IMR-90 (cell line): ENCODE measurements around the gene DBH. TPM values are rescaled to one million over a fixed set of nuclear protein-coding genes. Genes with fewer than 3 reads are reported as not detected.

Experiments used
- ATAC-seq: fragments of 200-7000 bp; cut with Tn5 transposase; 2 replicates; pipeline ENCODE4 v1.9.1; 2020; ENCODE audit warnings: low read depth, mild to moderate bottlenecking, moderate library complexity
- BruUV-seq: library from RNA; stranded (reverse); fragments of 400-500 nt; replicated peaks from 2 replicates; lab custom pipeline; 2021; lab: Mats Ljungman, UMichigan
- CTCF ChIA-PET: fragments of 300-600 bp; formaldehyde crosslinking; extraction: SDS; loops from one replicate; lab custom pipeline; 2021; ENCODE audit warnings: antibody characterized with exemption; lab: Yijun Ruan, JAX
- POLR2A ChIA-PET: fragments of 300-600 bp; sonication (Branson Sonifier 250); formaldehyde crosslinking; loops from one replicate; lab custom pipeline; 2022; ENCODE audit warnings: antibody characterized with exemption; ENCODE audit not compliant: unreplicated experiment; lab: Charles Lee
- DNase-seq: peaks from one replicate; pipeline ENCODE4 v3.0.0; 2013
- H2AFZ ChIP-seq: replicated peaks from 2 replicates; pipeline ENCODE3; 2013; ENCODE audit warnings: low read length, mild to moderate bottlenecking; ENCODE audit not compliant: poor library complexity
- H2AK5ac ChIP-seq: 2 replicates; pipeline ENCODE4 v1.6.1; 2013; ENCODE audit warnings: low read depth, low read length, inconsistent platforms
- H2AK9ac ChIP-seq: replicated peaks from 2 replicates; pipeline ENCODE3; 2013; ENCODE audit warnings: mild to moderate bottlenecking, low read depth, low read length, moderate library complexity; ENCODE audit not compliant: poor library complexity
- H2BK120ac ChIP-seq: 2 replicates; pipeline ENCODE4 v1.6.1; 2013; ENCODE audit warnings: low read depth, low read length, inconsistent platforms
- H2BK15ac ChIP-seq: 3 replicates; pipeline ENCODE4 v1.6.1; 2013; ENCODE audit warnings: low read depth, low read length, inconsistent platforms
- H2BK20ac ChIP-seq: 2 replicates; pipeline ENCODE4 v1.6.1; 2013; ENCODE audit warnings: low read depth, mild to moderate bottlenecking, inconsistent platforms, low read length, moderate library complexity
- H2BK5ac ChIP-seq: 2 replicates; pipeline ENCODE4 v1.6.1; 2013; ENCODE audit warnings: mild to moderate bottlenecking, low read depth, low read length, inconsistent platforms; ENCODE audit not compliant: poor library complexity, severe bottlenecking
- H3K14ac ChIP-seq: replicated peaks from 2 replicates; pipeline ENCODE4 v1.6.1; 2013; ENCODE audit warnings: low read depth, low read length, inconsistent platforms
- H3K18ac ChIP-seq: 2 replicates; pipeline ENCODE4 v1.6.1; 2013; ENCODE audit warnings: low read depth, low read length, control low read depth
- H3K23ac ChIP-seq: 2 replicates; pipeline ENCODE4 v1.6.1; 2013; ENCODE audit warnings: low read depth, low read length, inconsistent platforms
- H3K27ac ChIP-seq: 2 replicates; pipeline ENCODE4 v1.5.1; 2013; ENCODE audit warnings: mild to moderate bottlenecking, control low read depth, low read length; ENCODE audit not compliant: insufficient read depth
- H3K27me3 ChIP-seq: 2 replicates; pipeline ENCODE4 v1.6.1; 2013; ENCODE audit warnings: low read length; ENCODE audit not compliant: control insufficient read depth, insufficient read depth
- H3K36me3 ChIP-seq: 2 replicates; pipeline ENCODE4 v1.6.1; 2013; ENCODE audit warnings: low read length, mixed read lengths; ENCODE audit not compliant: control insufficient read depth, insufficient read depth
- H3K4ac ChIP-seq: 2 replicates; pipeline ENCODE4 v1.6.1; 2013; ENCODE audit warnings: low read depth, low read length, inconsistent platforms
- H3K4me1 ChIP-seq: 2 replicates; pipeline ENCODE4 v1.6.1; 2013; ENCODE audit warnings: low read length, mixed read lengths; ENCODE audit not compliant: control insufficient read depth, insufficient read depth
- H3K4me2 ChIP-seq: 2 replicates; pipeline ENCODE4 v1.6.1; 2013; ENCODE audit warnings: low read depth, mild to moderate bottlenecking, control low read depth, low read length, moderate library complexity
- H3K4me3 ChIP-seq: 2 replicates; pipeline ENCODE4 v1.5.1; 2013; ENCODE audit warnings: low read depth, mild to moderate bottlenecking, control low read depth, low read length, moderate library complexity; ENCODE audit not compliant: insufficient read depth
- H3K56ac ChIP-seq: 2 replicates; pipeline ENCODE4 v1.6.1; 2013; ENCODE audit warnings: low read length, inconsistent platforms; ENCODE audit not compliant: insufficient read depth; ENCODE audit errors: extremely low read depth
- H3K79me1 ChIP-seq, 2 experiments: 2 replicates each; pipeline ENCODE4 v1.6.1; 2013; ENCODE audit warnings: low read length in 2 of 2, inconsistent platforms in 1 of 2, low read depth in 1 of 2
- H3K9ac ChIP-seq: 2 replicates; pipeline ENCODE4 v1.6.1; 2013; ENCODE audit warnings: low read depth, low read length, control low read depth
- H3K9me1 ChIP-seq: 2 replicates; pipeline ENCODE4 v1.6.1; 2013; ENCODE audit warnings: low read length, inconsistent platforms; ENCODE audit not compliant: insufficient read depth
- H3K9me3 ChIP-seq: 2 replicates; pipeline ENCODE4 v1.6.1; 2013; ENCODE audit warnings: low read length; ENCODE audit not compliant: control insufficient read depth, insufficient read depth
- H4K20me1 ChIP-seq: 2 replicates; pipeline ENCODE4 v1.6.1; 2013; ENCODE audit warnings: low read length, inconsistent platforms; ENCODE audit not compliant: insufficient read depth
- H4K5ac ChIP-seq: 2 replicates; pipeline ENCODE4 v1.6.1; 2013; ENCODE audit warnings: mild to moderate bottlenecking, low read depth, low read length, control low read depth
- H4K8ac ChIP-seq, 2 experiments: 2 replicates each; pipeline ENCODE4 v1.6.1; 2013; ENCODE audit warnings: low read depth in 2 of 2, low read length in 2 of 2, control low read depth in 1 of 2, inconsistent platforms in 1 of 2
- H4K91ac ChIP-seq: 2 replicates; pipeline ENCODE4 v1.6.1; 2013; ENCODE audit warnings: low read depth, low read length, inconsistent platforms; ENCODE audit not compliant: insufficient read depth
- BHLHE40 ChIP-seq: fragments of 150-350 bp; IDR thresholded peaks from 2 replicates; pipeline ENCODE4 v1.6.1; 2016; ENCODE audit warnings: mild to moderate bottlenecking, low read depth, low read length
- CEBPB ChIP-seq: IDR thresholded peaks from 2 replicates; pipeline ENCODE4 v1.6.1; 2012; ENCODE audit warnings: low read depth, low read length, improper control_type of control experiment
- CHD1 ChIP-seq: IDR thresholded peaks from 2 replicates; pipeline ENCODE4 v1.6.1; 2012; ENCODE audit warnings: low read depth, low read length, improper control_type of control experiment
- ELK1 ChIP-seq: fragments of 150-350 bp; IDR thresholded peaks from 2 replicates; pipeline ENCODE4 v1.6.1; 2016; ENCODE audit warnings: low read depth, mild to moderate bottlenecking, low read length, moderate library complexity, borderline replicate concordance
- FOS ChIP-seq: fragments of 150-350 bp; IDR thresholded peaks from 2 replicates; pipeline ENCODE4 v1.6.1; 2016; ENCODE audit warnings: low read depth, low read length
- MAFK ChIP-seq: IDR thresholded peaks from 2 replicates; pipeline ENCODE4 v1.6.1; 2012; ENCODE audit warnings: low read depth, low read length, improper control_type of control experiment
- MAZ ChIP-seq: IDR thresholded peaks from 2 replicates; pipeline ENCODE4 v1.6.1; 2012; ENCODE audit warnings: low read depth, mild to moderate bottlenecking, low read length, improper control_type of control experiment, moderate library complexity, borderline replicate concordance
- MXI1 ChIP-seq: IDR thresholded peaks from 2 replicates; pipeline ENCODE4 v1.6.1; 2012; ENCODE audit warnings: low read depth, mild to moderate bottlenecking, low read length, moderate library complexity, borderline replicate concordance
- NFE2L2 ChIP-seq: fragments of 150-350 bp; IDR thresholded peaks from 2 replicates; pipeline ENCODE4 v1.6.1; 2016; ENCODE audit warnings: low read depth, mild to moderate bottlenecking, low read length
- POLR2A ChIP-seq: IDR thresholded peaks from 2 replicates; pipeline ENCODE4 v1.6.1; 2012; ENCODE audit warnings: mild to moderate bottlenecking, low read depth, low read length
- RCOR1 ChIP-seq: IDR thresholded peaks from 2 replicates; pipeline ENCODE4 v1.6.1; 2012; ENCODE audit warnings: mild to moderate bottlenecking, low read length, improper control_type of control experiment; ENCODE audit not compliant: insufficient replicate concordance
- RFX5 ChIP-seq: IDR thresholded peaks from 2 replicates; pipeline ENCODE4 v1.8.0; 2012; ENCODE audit warnings: low read depth, mild to moderate bottlenecking, low read length, moderate library complexity
- SMC3 ChIP-seq: fragments of 150-350 bp; IDR thresholded peaks from 2 replicates; pipeline ENCODE4 v1.6.1; 2016; ENCODE audit warnings: low read depth, mild to moderate bottlenecking, antibody characterized with exemption, low read length, moderate library complexity
- USF2 ChIP-seq: fragments of 150-350 bp; IDR thresholded peaks from 2 replicates; pipeline ENCODE4 v1.6.1; 2017; ENCODE audit warnings: mild to moderate bottlenecking, antibody characterized with exemption, low read length, low read depth
- WGBS, 2 experiments: methylation state at CpG; one replicate each; pipeline versions ENCODE4 v1.1.5 to v1.1.7; 2013; ENCODE audit warnings: missing lambda C conversion rate in 2 of 2; ENCODE audit not compliant: insufficient read length in 1 of 2; ENCODE audit errors: extremely low coverage in 2 of 2; 5-methylcytosine and 5-hydroxymethylcytosine counted together
- dilution Hi-C: fragments of 300-500 bp; cut with HindIII; formaldehyde crosslinking; loops from one replicate; pipeline ENCODE4 v1.14.3; 2018; ENCODE audit warnings: low sequenced_read_pairs; ENCODE audit not compliant: unreplicated experiment
- in situ Hi-C: fragments of 300-500 bp; cut with MboI; formaldehyde crosslinking; loops from 3 replicates; pipeline ENCODE4 v1.14.3; 2019; ENCODE audit warnings: low sequenced_read_pairs, inconsistent platforms, mixed read lengths
- intact Hi-C: fragments of 100-400 bp; cut with micrococcal nuclease; formaldehyde crosslinking; loops from 2 replicates; pipeline ENCODE4 v1.10.0; 2022
- polyA plus RNA-seq, 3 experiments: library from polyadenylated mRNA; depleted of rRNA; stranded (reverse); fragments of >200 nt; gene quantifications; 2 replicates each; pipeline ENCODE4 v1.2.3, GENCODE V29; 2012; ENCODE audit warnings: low replicate concordance in 1 of 3
- total RNA-seq: library from RNA; depleted of rRNA; stranded (reverse); fragments of >200 nt; gene quantifications from 2 replicates; pipeline ENCODE4 v1.2.3, GENCODE V29; 2012
- TF ChIP-seq, protein P1 (sequence below): conservative IDR thresholded peaks from 2 replicates; pipeline ENCODE4 v1.5.1; 2012; ENCODE audit warnings: mild to moderate bottlenecking, low read depth, low read length, improper control_type of control experiment

Gene DBH
- total and polyA plus RNA-seq, 2 of the 4 experiments (the other 2 are of a cell fraction): not detected

GRCh38 chr9:133589454-133590227 lies 46.5 kb upstream of the DBH start:
- Histone ChIP-seq H2BK20ac (no peak overlapping the region), H3K36me3 (no peaks in the 10 kb centered on the region), H3K9me3 (peaks cover 2% of the 10 kb centered on the region; the same call in 1 of the 2 replicates), H4K91ac (no peak overlapping the region), H3K27me3 (peaks cover 28% of the 10 kb centered on the region; the same call in 1 of the 2 replicates), H2BK5ac (no peak overlapping the region), H4K20me1 (no peaks in the 10 kb centered on the region; the same call in 1 of the 2 replicates), H3K23ac (no peak overlapping the region), H2AFZ (no peak overlapping the region), H2BK120ac (no peak overlapping the region), H3K14ac (no peak overlapping the region), H3K9ac (no peak overlapping the region), H3K4me3 (no peak overlapping the region), H3K79me1 (no peaks in the 10 kb centered on the region), H3K9me1 (no peaks in the 10 kb centered on the region), H4K8ac (no peak overlapping the region), H2AK5ac (no peak overlapping the region), H3K4me1 (no peaks in the 10 kb centered on the region), H3K56ac (no peak overlapping the region), H4K5ac (no peak overlapping the region), H2AK9ac (no peak overlapping the region), H3K27ac (no peak overlapping the region), H3K4ac (no peak overlapping the region), H2BK15ac (no peak overlapping the region), H3K4me2 (no peak overlapping the region), H3K18ac (no peak overlapping the region)
- no TSS peak for BruUV-seq
- ChIA-PET CTCF (no interaction called here), POLR2A (no interaction called here)
- no peak for ATAC-seq
- in situ Hi-C loops (no loop called here), intact Hi-C loops (no loop called here), dilution Hi-C loops (no loop called here)
- no peak for DNase-seq
- 76% methylated on average over 2 of the region's 19 CpGs; no CpG with 5 or more reads in 1 of the 2 experiments for WGBS, 2 experiments
- TF ChIP-seq, protein P1, sequence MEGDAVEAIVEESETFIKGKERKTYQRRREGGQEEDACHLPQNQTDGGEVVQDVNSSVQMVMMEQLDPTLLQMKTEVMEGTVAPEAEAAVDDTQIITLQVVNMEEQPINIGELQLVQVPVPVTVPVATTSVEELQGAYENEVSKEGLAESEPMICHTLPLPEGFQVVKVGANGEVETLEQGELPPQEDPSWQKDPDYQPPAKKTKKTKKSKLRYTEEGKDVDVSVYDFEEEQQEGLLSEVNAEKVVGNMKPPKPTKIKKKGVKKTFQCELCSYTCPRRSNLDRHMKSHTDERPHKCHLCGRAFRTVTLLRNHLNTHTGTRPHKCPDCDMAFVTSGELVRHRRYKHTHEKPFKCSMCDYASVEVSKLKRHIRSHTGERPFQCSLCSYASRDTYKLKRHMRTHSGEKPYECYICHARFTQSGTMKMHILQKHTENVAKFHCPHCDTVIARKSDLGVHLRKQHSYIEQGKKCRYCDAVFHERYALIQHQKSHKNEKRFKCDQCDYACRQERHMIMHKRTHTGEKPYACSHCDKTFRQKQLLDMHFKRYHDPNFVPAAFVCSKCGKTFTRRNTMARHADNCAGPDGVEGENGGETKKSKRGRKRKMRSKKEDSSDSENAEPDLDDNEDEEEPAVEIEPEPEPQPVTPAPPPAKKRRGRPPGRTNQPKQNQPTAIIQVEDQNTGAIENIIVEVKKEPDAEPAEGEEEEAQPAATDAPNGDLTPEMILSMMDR: no peak; the same call in 1 of the 2 replicates
- TF ChIP-seq MAZ: no peak
- TF ChIP-seq SMC3: no peak
- no peak for TF ChIP-seq BHLHE40
- TF ChIP-seq RFX5: no peak
- no peak for TF ChIP-seq MAFK
- no peak for TF ChIP-seq POLR2A
- no peak for TF ChIP-seq USF2
- no peak for TF ChIP-seq FOS
- no peak for TF ChIP-seq MXI1
- TF ChIP-seq ELK1: no peak
- no peak for TF ChIP-seq CHD1
- TF ChIP-seq RCOR1: no peak
- TF ChIP-seq NFE2L2: no peak
- no peak for TF ChIP-seq CEBPB
